HEK293 (cell line): ENCODE measurements around the gene NHP2.

ENCODE experiments used
- FEZF1 ChIP-seq: fragments of 450-650 bp; formaldehyde crosslinking; IDR thresholded peaks from 2 replicates; pipeline ENCODE4 v1.5.1; 2016; ENCODE audit warnings: missing biosample characterization, missing genetic modification characterization
- TF ChIP-seq, protein P1 (sequence below): fragments of 450-650 bp; formaldehyde crosslinking; IDR thresholded peaks from 2 replicates; pipeline ENCODE4 v1.5.1; 2016; ENCODE audit warnings: missing biosample characterization, missing genetic modification characterization

DNA sequence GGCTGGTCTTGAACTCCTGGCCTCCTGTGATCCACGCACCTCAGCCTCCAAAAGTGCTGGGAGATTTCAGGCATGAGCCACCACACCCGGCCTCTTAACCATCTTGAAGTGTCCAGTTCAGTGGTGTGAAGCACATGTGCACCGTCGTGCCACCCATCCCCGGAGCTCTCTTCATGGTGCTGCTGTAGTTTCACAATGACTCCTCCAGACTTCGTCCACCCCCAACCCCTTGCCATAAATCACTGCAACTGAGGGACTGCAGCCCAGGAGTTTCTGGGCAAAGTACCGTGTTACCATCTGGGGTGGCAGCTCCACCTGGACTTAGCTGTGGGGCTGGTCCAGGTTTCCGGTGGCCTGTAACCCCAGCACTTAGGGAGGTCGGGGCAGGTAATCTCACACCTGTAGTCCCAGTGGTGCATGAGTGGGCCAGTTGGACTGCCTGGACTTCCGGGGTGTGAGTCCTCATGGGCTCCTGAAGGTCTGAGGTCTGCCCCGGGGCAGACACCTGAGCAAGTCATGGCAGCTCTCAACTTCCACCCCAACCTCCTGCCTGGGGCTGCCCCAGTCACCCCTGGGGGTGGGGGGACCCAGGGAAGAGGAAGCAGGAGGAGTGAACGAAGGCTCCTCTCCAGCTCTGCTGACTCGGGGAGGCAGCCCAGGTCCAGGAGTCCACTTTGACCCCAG is 47.0 kb downstream of the NHP2 start:
- TF ChIP-seq FEZF1, result no peak
- TF ChIP-seq, protein P1, sequence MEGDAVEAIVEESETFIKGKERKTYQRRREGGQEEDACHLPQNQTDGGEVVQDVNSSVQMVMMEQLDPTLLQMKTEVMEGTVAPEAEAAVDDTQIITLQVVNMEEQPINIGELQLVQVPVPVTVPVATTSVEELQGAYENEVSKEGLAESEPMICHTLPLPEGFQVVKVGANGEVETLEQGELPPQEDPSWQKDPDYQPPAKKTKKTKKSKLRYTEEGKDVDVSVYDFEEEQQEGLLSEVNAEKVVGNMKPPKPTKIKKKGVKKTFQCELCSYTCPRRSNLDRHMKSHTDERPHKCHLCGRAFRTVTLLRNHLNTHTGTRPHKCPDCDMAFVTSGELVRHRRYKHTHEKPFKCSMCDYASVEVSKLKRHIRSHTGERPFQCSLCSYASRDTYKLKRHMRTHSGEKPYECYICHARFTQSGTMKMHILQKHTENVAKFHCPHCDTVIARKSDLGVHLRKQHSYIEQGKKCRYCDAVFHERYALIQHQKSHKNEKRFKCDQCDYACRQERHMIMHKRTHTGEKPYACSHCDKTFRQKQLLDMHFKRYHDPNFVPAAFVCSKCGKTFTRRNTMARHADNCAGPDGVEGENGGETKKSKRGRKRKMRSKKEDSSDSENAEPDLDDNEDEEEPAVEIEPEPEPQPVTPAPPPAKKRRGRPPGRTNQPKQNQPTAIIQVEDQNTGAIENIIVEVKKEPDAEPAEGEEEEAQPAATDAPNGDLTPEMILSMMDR (tag by site-specific recombination), result no peak
